DOHH2 (cell line): ENCODE data around the gene PPARA.

Experiments used
- H3F3A ChIP-seq: fragments of 200-600 bp; sonication (generic), shearing (Covaris generic); 2 replicates; pipeline ENCODE4 v1.6.0; 2016; ENCODE audit warnings: antibody characterized with exemption, mild to moderate bottlenecking; ENCODE audit not compliant: control insufficient read depth, insufficient read depth
- H3K27ac ChIP-seq: fragments of 200-600 bp; sonication (generic); 2 replicates; pipeline ENCODE4 v1.5.1; 2014; ENCODE audit warnings: low read depth, mild to moderate bottlenecking, low read length, moderate library complexity
- H3K27me3 ChIP-seq: fragments of 200-600 bp; sonication (generic); 2 replicates; pipeline ENCODE4 v1.6.1; 2014; ENCODE audit warnings: mild to moderate bottlenecking, low read length, mixed read lengths; ENCODE audit not compliant: control insufficient read depth
- H3K36me3 ChIP-seq: fragments of 200-600 bp; sonication (generic); 2 replicates; pipeline ENCODE4 v1.6.1; 2014; ENCODE audit warnings: mild to moderate bottlenecking, low read length, moderate library complexity, mixed read lengths; ENCODE audit not compliant: control insufficient read depth
- H3K4me1 ChIP-seq: fragments of 200-600 bp; sonication (generic); 2 replicates; pipeline ENCODE4 v1.6.1; 2014; ENCODE audit warnings: mild to moderate bottlenecking, low read length, mixed read lengths; ENCODE audit not compliant: control insufficient read depth
- H3K4me2 ChIP-seq: fragments of 200-600 bp; sonication (generic); 2 replicates; pipeline ENCODE4 v1.6.0; 2014; ENCODE audit warnings: mild to moderate bottlenecking, low read length, moderate library complexity
- H3K4me3 ChIP-seq: fragments of 200-600 bp; sonication (generic); 2 replicates; pipeline ENCODE4 v1.5.1; 2014; ENCODE audit warnings: mild to moderate bottlenecking, low read length, mixed read lengths
- H3K79me2 ChIP-seq: fragments of 200-600 bp; sonication (generic); 2 replicates; pipeline ENCODE4 v1.6.1; 2014; ENCODE audit warnings: mild to moderate bottlenecking, low read length, mixed read lengths; ENCODE audit not compliant: control insufficient read depth
- H3K9me2 ChIP-seq: fragments of 200-600 bp; sonication (generic); replicated peaks from 2 replicates; pipeline ENCODE4 v1.6.1; 2014; ENCODE audit warnings: mild to moderate bottlenecking, low read length, mixed read lengths; ENCODE audit not compliant: control insufficient read depth
- H3K9me3 ChIP-seq: fragments of 200-600 bp; sonication (generic); 2 replicates; pipeline ENCODE4 v1.6.1; 2014; ENCODE audit warnings: antibody characterized with exemption, low read length, mixed read lengths; ENCODE audit not compliant: control insufficient read depth, insufficient read depth
- H4K20me1 ChIP-seq: fragments of 200-600 bp; sonication (generic); 2 replicates; pipeline ENCODE4 v1.6.0; 2014; ENCODE audit warnings: low read depth, mild to moderate bottlenecking, antibody characterized with exemption, low read length, moderate library complexity; ENCODE audit not compliant: control insufficient read depth, insufficient read depth
- CTCF ChIP-seq: fragments of 200-600 bp; sonication (generic); IDR thresholded peaks from one replicate; pipeline ENCODE4 v1.5.1; 2014; ENCODE audit warnings: antibody characterized with exemption, mild to moderate bottlenecking, low read depth, low read length; ENCODE audit not compliant: poor library complexity, severe bottlenecking
- EZH2phosphoT487 ChIP-seq: fragments of 200-600 bp; sonication (generic); IDR thresholded peaks from 2 replicates; pipeline ENCODE4 v1.6.1; 2017; ENCODE audit warnings: borderline replicate concordance, mild to moderate bottlenecking, antibody characterized with exemption, low read length, moderate library complexity, mixed read lengths

PPARA gene

DNA sequence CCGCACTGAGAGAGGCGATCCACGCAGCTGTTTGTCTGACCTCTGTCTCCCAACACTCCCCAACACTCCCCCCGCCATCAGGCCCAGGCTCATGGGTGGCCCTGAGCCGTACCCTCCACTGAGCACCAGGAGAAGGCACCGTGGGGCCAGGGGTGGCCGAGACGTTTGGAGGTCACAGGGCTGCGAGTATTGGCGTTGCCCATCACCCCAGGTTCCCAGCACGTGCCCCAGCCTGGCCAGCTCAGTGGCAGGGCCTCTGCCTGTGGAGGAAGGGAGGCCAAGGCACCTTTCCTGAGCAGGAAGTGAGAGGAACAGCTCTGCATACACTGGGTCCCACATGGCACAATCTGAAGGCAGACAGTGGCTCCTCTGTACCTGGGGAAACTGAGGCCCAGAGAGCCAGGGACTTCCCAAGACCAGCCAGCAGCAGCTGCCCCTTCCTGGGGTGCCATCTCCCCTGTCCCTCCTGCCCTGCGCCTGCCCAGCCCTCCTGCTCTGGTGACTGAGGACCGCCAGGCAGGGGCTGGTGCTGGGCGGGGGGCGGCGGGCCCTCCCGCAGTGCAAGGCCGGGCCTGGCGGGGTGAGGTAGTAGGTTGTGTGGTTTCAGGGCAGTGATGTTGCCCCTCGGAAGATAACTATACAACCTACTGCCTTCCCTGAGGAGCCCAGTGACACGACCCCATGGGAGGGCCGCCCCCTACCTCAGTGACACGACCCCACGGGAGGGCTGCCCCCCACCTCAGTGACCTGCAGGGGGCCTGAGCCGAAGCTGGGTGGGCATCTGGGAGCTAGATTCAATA is 37.0 kb upstream of the PPARA start:
- no peaks in the 10 kb centered on the region for H3K9me2 ChIP-seq
- no peaks in the 10 kb centered on the region for H3K27me3 ChIP-seq
- no peaks in the 10 kb centered on the region for H3F3A ChIP-seq
- no peaks in the 10 kb centered on the region for H3K9me3 ChIP-seq
- no peak overlapping the region for H3K27ac ChIP-seq
- peaks cover 4% of the 10 kb centered on the region; the same call in 1 of the 2 replicates for H3K4me1 ChIP-seq
- TF ChIP-seq CTCF (no peak), EZH2phosphoT487 (no peak)
- no peak overlapping the region for H3K4me2 ChIP-seq
- no peaks in the 10 kb centered on the region for H4K20me1 ChIP-seq
- H3K79me2 ChIP-seq: no peaks in the 10 kb centered on the region
- H3K4me3 ChIP-seq: no peak overlapping the region
- H3K36me3 ChIP-seq: no peaks in the 10 kb centered on the region

DNA sequence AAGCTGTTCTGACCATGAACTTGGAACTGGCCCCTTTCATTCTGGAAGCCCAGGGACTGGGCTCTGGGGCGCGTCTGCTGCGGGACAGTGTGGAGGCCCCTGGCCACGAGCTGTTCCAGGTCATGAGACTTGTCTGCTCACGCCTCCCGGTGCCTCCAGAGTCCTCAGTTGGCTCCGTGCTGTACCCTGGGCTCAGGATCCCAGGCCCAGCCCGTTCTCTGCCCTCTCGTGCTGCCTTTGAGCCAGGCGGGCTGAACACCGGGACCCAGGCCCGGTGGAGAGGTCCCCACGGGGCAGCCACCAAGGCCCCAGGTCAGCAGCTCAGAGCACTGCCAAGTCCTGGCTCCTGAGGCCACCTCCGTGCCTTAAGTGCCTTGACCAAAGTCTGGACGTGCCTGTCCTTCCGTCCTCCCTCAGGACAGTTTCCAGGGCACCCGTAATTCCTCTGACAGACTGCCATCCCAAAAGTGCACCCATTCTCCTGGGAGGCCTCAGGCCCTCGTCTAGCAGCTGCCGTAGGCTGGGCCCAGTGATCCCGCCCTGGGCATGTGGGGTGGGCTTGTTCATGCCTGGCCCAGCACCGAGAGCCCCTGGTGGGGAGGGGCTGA is 36.3 kb upstream of the PPARA start:
- Histone ChIP-seq H3K27ac (no peak overlapping the region), H3F3A (no peaks in the 10 kb centered on the region), H3K4me1 (peaks cover 4% of the 10 kb centered on the region; the same call in 1 of the 2 replicates), H3K79me2 (no peaks in the 10 kb centered on the region), H3K4me3 (no peak overlapping the region), H3K9me3 (no peaks in the 10 kb centered on the region), H3K27me3 (no peaks in the 10 kb centered on the region), H3K4me2 (no peak overlapping the region), H3K36me3 (no peaks in the 10 kb centered on the region), H4K20me1 (no peaks in the 10 kb centered on the region), H3K9me2 (no peaks in the 10 kb centered on the region)
- no peak for TF ChIP-seq EZH2phosphoT487
- no peak for TF ChIP-seq CTCF

- no peak overlapping the region for H3K4me2 ChIP-seq
- H3K27ac ChIP-seq: no peak overlapping the region
- H3K79me2 ChIP-seq: no peaks in the 10 kb centered on the region
- no peaks in the 10 kb centered on the region for H3K9me3 ChIP-seq
- peaks cover 4% of the 10 kb centered on the region; the same call in 1 of the 2 replicates for H3K4me1 ChIP-seq
- no peaks in the 10 kb centered on the region for H4K20me1 ChIP-seq
- no peaks in the 10 kb centered on the region for H3F3A ChIP-seq
- no peak overlapping the region for H3K4me3 ChIP-seq
- H3K27me3 ChIP-seq: no peaks in the 10 kb centered on the region
- H3K36me3 ChIP-seq: no peaks in the 10 kb centered on the region
- no peak for TF ChIP-seq EZH2phosphoT487
- H3K9me2 ChIP-seq: no peaks in the 10 kb centered on the region
Observed at GRCh38 chr22:46114518-46115387, 35.6 kb upstream of the PPARA start.
